Panc1 (cell line): Measurements from ENCODE around the gene OR5M11.

Source experiments
- CTCF ChIP-seq: fragments of 450-650 bp; IDR thresholded peaks from 2 replicates; pipeline ENCODE4 v1.5.1; 2017; ENCODE audit warnings: mild to moderate bottlenecking
- POLR2AphosphoS5 ChIP-seq: IDR thresholded peaks from 2 replicates; pipeline ENCODE4 v1.6.1; 2012; ENCODE audit warnings: mild to moderate bottlenecking, low read depth, low read length, moderate library complexity
- REST ChIP-seq, 2 experiments: IDR thresholded peaks; 2 replicates each; pipeline ENCODE4 v1.6.1; 2011 to 2012; ENCODE audit warnings: low read depth in 2 of 2, control low read depth in 1 of 2, low read length in 1 of 2, mild to moderate bottlenecking in 1 of 2, moderate library complexity in 1 of 2; ENCODE audit not compliant: insufficient read depth in 1 of 2

DNA sequence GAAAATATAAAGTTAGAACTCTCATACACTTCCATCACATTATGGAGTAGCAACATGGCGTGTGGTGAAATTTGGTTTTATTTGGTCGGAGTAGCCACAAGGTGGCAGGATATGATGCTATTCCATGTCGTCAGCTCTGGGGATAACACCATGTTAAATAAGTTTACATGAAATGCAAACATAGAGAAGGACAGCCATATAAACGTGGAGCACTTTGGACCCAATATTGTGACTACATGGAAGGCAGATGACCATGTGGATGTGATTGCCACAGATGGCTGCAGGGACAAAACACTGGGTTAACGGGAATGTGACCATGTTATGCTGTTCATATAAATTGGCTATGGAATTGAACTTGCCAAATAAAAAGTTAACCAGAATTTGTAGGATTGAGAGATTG, 21.0 kb downstream of the OR5M11 start:
- peak; percentile 24; the same call in 1 of the 2 replicates for TF ChIP-seq CTCF
- TF ChIP-seq POLR2AphosphoS5 = no peak
- TF ChIP-seq REST (IDR thresholded peaks at IDR 0.05; ENCODE audit: insufficient read depth in 1 of 2, low read depth in 2 of 2, low read length in 1 of 2) = no peak
